ENCODE data around the gene SQOR.
A peak's percentile ranks its signal among the peaks of the same experiment; 100 is the strongest.

SQOR gene

DNA sequence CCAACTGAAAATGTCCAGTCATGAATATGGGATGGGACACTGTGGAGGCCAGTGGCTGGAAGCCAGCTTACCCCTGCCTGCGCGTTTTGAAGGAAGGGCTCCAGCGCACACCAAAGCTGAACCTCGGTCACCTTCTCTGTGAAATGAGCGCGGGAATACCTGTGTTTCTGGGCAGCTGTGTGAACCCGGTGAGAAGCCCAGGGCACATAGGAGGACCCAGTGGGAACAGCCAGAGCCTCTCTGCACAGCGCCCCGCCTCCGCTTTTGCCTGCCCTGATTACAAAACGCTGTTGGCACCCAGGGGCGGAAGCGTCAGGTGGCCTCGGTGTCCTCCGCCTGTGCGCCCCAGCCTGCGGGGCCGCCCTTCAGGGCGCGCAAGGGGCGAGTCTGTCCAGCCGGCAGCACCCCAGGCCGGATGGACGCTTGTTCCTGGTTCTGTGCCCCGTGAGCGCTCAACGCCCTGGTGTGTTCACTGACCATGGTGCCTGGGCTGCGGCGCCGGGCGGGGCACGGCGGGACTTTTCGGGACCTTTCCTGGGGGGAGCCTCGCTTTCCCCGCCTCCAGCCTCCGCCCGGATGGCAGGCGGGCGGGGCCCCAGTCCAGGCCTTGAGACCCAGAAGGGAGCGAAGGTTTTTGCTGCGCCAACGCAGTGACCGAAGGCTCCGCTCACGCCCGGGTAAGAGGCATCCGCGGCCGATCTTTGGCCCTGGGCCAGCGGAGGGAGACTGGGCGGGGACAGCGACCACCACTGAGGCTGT, at the start of gene SQOR:
SQOR (plus strand) TSS at position 598 of the 759 bp plus-strand sequence. CDS start 23,895 bp downstream, outside the sequence.
- no peak for DNase-seq

DNA sequence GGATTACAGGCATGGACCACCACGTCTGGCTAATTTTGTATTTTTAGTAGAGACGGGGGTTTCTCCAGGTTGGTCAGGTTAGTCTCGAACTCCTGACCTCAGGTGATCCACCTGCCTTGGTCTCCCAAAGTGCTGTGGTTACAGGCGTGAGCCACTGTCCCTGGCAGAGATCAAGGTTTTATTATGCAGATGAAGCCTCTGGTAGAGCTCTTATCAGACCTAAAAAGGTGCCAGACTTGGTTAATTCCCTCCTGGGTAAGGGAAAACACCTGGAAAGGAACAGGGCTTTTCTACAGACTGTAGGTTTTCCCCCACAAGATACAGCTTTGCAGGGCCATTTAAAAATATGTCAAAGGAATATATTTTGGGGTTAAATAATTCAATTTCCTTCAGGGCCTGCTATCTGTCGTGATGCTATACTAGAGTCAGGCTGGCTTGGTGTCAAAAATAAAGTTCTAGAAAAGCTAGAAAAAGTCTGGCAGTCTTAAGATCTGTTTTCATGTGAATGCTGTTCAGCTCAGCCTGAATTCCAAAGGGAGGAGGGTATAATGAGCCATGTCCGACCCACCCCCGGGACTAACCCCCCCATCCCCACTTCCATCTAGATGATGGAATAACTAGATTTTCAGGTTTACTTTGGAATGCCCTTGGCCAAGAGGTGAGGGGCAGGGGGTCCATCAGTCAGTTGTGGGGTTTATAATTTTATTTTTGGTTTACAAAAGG, 49.6 kb upstream of the SQOR start:
- no peak for DNase-seq

DNA sequence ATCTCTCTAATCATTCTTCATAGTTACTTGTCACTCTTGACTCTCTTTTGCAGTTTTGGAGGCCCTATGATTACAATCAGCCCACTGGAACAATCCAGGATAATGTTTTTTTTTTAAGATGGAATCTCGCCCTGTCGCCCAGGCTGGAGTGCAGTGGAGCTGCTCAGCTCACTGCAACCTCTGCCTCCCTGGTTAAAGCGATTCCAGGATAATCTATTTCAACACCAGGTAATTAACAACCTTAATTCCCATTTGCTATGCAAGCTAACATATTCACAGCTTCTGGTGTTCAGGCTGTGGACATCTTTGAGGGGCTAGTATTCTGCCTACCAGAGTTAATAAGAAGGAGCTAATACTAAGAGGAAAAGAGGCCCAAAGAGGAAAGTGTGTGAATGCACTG, 48.7 kb upstream of the SQOR start:
- DNase-seq = no peak

DNA sequence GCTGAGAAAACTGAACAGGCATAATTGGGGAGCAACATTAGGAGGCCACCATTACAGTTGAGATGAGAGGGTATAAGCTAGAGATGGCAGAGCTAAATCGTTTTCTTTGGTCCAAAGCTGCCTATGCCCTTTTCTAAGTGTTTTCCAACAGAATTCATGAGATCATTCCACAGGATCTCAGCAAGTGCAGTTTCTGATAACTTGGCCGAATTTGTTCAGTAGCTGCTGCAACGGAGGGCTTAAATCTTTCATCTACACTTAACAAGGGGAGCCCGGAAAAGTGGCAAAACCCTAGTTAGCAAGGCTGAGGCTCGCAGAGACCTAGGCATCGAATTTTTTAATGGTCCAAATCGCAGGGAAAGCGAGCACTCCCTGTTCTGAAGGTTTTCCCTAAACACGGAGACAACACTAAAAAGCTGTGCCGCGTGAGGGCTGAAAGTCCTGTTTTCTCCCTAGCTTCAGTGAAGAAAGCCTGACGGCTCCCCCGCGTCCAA, 48.2 kb upstream of the SQOR start:
- DNase-seq = no peak

DNA sequence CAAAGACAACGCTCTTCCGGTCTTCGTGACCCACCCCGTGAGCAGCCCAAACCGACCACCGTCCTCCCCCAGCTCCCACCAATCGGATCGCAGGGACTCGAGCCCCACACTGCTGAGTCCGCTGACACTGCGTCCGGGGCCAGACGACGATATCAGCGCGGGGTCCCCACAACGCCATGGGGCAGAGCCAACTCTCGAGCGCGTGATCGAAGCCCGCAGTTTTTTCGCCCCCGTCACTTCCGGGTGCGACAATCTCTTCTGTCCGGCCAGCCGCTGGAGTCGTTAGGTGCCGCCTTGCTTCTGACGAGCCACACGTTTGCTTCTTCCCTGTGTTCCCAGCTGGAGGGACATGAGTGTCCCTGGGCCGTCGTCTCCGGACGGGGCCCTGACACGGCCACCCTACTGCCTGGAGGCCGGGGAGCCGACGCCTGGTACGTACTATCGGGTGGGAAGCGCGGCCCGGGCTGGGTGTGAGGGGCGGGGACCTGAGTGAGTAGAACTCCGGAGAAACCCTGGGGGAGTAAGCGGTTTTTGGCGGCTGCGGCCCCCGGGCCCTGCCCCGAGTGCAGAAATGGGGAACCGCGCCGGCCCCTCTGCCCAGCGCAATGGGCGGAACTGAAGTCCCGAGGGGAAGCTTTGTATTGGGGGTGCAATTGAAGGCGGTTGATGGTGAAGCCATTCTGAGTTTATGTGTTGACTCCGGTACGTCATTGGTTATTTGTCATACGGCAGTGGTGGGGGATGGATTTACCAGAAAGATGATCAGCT, 47.5 kb upstream of the SQOR start, which contains the start of gene BLOC1S6:
BLOC1S6 (plus strand) TSS at position 285 of the 768 bp plus-strand sequence; CDS start at position 350, 65 bp downstream.
- DNase-seq = peak; percentile 35 to 81

DNA sequence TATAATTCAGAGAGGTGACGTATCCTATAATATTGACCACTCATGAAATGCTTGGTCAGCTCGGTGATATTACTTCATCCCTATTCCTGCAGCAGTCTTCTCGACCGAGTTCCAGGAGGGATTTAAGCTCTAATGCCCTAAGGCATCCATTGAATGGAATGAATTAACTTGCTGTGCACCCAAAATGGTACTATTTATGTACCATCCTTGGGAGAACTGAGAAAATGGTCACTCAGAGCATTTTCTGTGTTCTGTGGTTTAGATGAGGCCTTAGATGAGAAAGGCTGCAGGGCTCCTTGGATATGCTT, 47.0 kb upstream of the SQOR start:
- no peak for DNase-seq

DNA sequence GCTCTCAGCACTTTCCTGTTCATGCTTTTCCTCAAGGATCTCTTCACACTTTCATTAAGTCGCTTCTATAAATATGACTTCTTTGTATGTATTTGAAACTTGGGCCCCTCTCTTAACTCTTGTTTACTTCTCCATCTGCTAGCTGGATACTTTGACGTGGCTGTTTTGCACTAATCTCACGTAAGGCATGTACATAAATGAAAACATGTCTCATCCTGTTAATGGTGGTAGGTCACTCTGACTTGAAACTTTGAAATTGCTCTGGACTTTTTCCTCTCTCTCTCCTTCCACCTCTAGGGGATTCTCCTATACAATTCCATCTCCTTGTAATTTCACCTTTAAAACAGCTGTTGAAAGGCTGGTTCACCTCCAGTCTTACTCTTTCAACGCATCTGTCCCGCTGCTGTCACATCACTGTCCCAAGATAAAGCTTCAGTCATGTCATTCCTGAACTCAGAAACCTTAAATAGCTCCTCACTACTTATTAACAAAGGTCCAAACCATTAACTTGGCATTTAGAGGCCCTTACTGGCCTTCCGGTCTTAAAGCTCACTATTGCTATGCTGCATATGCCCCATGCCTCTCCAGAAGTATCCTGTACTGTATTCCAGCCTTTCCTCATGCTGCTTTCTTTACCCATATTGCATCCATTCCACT, 46.5 kb upstream of the SQOR start:
- DNase-seq = no peak

DNA sequence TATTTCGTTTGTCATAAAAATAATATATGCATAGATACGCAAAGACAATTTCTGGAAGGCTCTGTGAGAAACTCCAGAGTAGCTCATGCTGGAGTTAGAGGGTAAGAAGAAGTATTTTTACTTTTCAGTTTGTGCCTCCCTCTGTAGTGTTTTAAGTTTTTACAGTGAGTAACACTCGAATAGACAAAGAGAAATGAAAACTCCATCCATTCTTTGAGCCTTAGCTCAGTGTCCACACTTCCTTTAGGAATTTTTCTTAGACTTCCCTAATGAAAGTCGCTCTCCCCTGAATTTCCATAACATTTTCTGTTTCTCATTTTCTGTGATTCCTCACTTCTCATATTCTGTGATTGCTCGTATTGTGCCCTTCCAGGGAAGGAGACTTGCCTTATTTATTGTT, 45.6 kb upstream of the SQOR start:
- DNase-seq = no peak

DNA sequence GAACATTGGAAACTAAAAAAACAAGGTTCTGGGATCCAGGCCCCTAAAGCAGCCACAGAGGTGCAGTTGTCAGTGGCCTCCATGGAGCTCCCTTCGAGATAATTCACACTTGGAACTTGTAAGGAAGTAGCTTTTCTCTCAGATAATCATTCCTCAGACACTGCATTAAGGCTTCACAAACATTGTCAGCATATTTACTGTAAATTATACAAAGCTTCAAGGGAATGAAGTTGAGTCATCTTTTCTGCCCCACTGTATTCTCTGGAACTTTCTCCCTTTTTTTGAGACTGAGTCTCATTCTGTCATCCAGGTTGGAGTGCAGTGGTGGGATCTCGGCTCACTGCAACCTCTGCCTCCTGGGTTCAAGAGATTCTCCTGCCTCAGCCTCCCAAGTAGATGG, 40.5 kb upstream of the SQOR start:
- DNase-seq = no peak

DNA sequence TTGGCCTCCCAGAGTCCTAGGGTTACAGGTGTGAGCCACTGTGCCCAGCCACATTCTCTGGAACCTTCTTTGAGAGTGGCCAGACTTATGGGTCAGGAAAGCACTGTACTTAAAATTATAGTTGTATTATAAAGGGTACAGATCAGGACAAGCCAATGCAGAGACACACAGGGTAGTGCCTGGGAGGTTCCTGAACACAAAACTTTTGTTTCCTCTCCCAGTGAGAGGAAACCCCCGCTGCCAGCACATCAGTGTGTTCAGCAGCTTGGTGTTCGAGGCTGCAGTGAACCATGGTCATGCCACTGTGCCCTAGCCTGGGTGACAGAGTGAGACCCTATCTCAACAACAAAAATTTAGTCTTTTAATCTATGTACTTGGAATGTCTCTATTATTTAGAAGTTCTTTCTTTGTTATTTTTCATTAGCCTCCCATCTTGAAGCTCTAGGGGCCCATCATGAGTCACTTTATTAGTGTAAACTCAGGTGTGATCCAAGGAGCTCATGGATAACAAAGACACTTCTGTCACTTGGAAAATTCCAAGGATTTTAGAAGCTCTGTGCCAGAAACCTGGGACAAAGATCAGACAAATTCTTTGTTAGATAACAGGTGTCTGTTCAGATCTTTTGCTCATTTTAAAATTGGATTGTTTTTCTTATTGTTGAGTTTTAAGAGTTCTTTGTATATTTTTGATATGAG, 39.8 kb upstream of the SQOR start:
- no peak for DNase-seq

DNA sequence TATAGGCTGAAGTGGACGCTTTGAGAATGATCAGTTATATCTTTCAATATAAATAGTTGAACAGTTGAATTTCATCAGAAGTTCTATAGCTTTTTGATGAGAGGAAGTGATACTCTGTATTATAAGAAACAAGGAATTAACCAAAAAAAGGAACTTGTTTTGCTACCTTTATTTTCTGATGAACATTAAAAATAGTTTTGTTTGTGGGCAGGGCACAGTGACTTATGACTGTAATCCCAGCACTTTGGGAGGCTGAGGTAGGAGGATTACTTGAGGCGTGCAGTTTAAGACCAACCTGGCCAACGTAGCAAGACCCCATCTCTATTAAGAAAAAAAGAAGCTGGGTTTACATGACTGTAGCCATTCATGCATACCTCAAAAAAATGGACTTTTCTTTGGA, 30.9 kb upstream of the SQOR start:
- DNase-seq = no peak

DNA sequence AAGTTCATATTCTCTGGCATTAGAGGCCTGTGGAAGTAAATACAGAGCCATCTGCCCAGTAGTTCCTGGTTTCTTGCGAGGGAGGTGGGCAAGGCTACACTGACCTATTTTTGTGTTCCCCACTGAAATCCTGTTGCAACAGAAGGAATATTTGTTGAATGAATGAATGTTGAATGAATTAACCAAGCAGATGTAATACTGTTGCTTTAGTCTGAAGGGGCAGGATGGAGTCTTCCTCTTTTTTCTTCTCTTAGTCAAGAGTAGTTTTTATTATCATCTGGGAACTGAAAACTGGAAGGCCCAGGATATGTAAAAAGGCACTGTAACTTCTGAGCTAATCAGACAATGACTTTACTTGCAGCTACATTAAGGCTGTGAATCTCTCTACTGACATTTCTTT, 30.5 kb upstream of the SQOR start:
- no peak for DNase-seq

DNA sequence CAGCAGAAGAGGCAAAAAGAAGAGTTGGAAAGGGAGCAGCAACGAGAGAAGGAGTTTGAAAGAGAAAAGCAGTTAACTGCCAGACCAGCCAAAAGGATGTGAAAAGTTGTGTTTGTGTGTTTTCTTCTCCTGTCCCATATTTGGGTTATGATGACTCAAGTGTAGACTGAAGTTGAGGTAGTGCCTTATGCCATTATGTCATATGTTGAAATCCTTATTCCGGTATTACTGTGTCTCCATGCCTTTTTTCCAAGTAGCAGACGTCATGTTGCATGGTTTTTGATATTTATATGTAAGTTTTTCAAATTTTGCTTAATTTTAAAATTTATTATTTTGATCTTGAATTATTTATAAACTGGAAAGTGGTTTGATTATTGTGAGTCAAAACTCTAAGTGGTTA, 28.4 kb upstream of the SQOR start:
- DNase-seq = no peak

DNA sequence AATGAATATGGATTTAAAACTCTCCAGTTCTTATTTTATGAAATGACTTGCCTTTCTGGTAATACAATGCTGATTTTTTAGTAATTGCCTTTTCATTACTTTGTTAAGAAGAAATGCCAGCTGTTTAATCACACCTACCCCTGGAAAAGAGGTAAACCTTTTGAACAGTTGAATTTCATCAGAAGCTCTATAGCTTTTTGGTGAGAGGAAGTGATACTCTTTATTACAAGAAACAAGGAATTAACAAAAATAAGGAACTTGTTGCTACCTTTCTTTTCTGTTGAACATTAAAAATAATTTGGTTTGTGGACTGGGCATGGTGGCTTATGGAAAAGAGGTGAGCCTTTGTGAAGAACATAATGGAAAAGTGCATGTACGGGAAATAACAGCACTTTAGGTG, 28.0 kb upstream of the SQOR start:
- no peak for DNase-seq

DNA sequence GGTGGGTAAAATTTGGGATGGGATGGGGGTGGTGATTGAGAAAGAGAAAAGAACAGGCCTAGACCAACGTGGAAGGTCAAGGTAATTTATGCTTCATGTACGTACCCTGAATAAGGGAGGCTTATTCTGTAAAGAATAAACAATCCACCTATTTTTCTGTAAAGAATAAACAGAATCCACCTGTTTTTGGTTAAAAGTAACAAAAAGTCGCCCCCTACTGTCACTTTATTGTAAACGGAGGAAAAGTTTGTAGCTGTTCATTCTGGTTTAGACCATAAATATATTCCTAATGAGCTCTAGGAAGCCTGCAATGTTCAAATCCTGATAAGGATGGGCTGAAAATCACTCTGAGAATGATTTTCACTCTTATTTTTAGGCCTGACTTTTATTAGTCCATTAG, 23.5 kb upstream of the SQOR start:
- no peak for DNase-seq

DNA sequence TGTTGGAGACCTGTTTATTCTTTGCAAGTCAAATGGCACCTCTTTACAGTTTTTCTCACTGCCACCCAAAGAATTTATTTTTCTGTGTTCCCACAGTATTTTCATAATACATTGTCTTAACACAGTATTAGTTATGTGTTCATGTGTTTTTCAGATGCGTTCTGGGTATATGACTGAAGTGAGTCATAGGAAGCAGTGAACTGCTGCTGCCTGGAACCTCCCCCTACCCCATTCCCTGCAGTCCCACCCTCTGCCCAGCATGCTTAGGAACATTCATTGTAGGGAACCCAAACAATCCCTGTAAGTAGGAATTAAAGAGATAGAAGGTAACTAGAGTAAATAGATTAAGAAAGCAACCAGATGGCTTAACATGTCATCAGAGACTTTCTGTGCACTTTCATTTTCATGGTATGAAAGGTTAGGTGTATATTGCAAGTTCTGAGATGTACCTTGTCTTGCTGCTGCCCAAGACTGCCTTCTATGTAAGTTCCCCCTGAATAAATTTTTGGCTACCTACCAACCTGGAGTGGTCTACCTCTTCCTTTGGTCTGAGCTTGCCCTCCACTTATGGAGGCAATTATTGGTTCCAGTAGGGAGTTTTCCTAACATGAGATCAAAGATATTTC, 21.9 kb upstream of the SQOR start:
- DNase-seq = no peak

DNA sequence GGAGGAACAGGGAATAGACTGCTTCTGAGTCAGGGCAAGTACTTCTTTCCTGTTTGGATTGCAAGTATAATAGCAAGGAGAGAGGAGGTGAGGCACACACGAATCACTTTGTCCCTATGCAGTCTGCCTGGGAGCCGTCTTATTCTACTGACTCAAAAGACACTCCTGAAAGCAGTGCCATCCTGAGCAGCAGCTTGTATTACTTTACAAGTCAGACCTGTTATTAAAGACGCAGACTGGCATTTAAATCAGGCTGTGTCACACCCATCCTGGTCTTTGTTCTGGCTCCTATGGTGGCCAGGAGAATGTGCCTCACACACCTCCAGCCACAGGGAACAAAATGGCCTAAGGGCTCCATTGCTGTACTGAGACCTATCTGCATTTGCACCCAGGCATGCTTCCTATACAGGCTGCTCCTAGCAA, 17.9 kb upstream of the SQOR start:
- no peak for DNase-seq

DNA sequence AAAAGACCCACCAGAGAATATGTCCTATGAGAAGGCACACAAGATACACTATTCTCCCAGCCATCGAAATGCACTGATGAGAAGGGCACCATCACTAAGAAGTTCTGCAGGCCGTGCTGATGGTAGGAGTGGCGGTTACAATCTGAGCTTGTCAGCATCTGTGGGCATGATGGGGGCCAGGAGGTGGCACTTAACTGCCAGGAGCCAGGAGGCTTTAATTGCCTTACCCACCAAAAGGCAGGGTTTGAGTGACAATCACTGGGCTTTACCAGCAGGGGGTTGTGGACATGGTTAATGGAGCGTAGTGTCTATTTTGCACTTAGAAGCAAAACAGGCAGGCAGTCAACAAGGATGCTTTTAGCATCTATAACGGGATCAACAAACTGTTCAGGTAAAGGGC, 16.0 kb upstream of the SQOR start:
- DNase-seq = no peak

DNA sequence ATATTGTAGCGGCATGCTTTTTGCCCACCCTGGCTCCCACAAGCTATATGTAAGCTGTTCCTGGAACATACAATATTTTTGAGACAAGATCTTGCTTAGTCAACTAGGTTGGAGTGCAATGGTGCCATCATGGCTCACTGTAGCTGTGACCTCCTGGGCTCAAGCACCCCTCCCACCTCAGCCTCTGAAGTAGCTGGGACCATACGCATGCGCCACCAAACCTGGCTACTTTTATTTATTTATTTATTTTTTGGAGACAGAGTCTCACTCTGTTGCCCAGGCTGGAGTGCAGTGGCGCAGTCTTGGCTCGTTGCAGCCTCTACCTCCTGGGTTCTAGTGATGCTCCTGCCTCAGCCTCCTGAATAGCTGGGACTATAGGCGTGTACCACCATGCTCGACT, 6.7 kb upstream of the SQOR start:
- DNase-seq = no peak

DNA sequence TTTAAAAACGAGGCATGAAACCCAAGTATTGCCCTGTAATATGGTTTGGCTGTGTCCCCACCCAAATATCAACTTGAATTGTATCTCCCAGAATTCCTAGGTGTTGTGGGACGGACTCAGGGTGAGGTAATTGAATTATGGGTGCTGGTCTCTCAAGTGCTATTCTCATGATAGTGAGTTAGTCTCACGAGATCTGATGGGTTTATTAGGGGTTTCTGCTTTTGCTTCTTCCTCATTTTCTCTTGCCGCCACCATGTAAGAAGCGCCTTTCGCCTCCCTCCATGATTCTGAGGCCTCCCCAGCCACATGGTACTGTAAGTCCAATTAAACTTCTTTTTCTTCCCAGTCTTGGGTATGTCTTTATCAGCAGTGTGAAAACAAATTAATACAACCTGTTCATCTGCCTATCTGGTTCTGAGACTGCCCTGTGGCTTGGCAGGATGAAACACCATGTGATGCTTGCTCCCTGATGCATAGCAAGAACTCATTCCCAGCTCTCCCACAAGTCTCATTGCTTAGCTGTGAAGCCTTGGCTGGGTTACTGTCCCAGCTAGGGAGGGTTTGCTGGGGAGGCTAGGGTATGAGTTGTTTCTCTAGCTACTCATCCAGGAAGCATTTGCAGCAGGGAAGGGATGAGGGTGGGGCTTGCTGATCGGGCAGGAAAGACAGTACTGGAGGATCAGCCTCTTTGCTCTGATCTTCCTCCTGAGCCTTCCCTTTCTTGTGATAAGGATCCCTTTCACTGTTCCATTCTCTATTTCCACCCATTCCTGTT, 3.7 kb upstream of the SQOR start:
- no peak for DNase-seq

DNA sequence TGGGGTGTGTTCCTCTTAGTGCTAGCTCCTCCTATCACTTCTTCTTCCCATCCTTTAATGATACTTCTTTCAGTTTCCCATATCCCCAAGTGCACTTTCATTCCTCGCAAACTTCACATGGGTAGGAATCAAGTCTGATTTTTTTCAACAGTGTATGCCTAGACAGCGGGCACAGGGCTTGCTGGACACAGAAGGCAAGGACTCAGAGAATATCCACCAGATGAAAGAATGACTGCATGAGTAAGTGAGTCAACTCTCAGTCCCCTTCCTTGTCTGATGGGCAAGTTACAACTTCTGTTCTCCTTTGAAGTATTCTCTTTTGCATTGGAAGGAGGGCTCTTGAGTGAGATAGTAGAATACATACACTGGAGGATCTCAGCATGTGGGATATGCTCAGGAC, 3.1 kb upstream of the SQOR start:
- DNase-seq = no peak

Data from NCI-H187 (cell line).